ENCODE measurements around the gene ADGRG4. TPM values are rescaled to one million over a fixed set of nuclear protein-coding genes. Genes with fewer than 3 reads are reported as not detected.

The ADGRG4 gene
- total RNA-seq, result not detected

GRCh38 chrX:136300721-136301120 is at the start of gene ADGRG4:
ADGRG4 (plus strand) TSS chrX:136300963; CDS start chrX:136308778, 7,815 bp downstream.

GRCh38 chrX:136251041-136251991 is 49.4 kb upstream of the ADGRG4 start, which contains the start of gene MAP7D3:
MAP7D3 (minus strand) TSS chrX:136251400; CDS start chrX:136251358, 42 bp downstream.

Other genes starting within 250 kb of the ADGRG4 start
- gene FHL1, start 153.4 kb upstream of the ADGRG4 start, total RNA-seq, result 167 TPM
- 3.5 TPM for gene MAP7D3, start 49.6 kb upstream of the ADGRG4 start, total RNA-seq
- 2.5 TPM for gene BRS3, start 187.0 kb downstream of the ADGRG4 start, total RNA-seq
- gene HTATSF1, start 196.6 kb downstream of the ADGRG4 start, total RNA-seq, result 81.7 TPM
- gene VGLL1, start 231.3 kb downstream of the ADGRG4 start, total RNA-seq, result not detected

Measured in diencephalon (tissue), 1 donor.